ENCODE data around the gene PARP12. TPM values are rescaled to one million over a fixed set of nuclear protein-coding genes. Genes with fewer than 3 reads are reported as not detected.
A peak's percentile ranks its signal among the peaks of the same experiment; 100 is the strongest.

The PARP12 gene
- total RNA-seq, 2 donors from 2014 or later = 17.4 to 43.6 TPM

GRCh38 chr7:140053812-140054539, 8.8 kb downstream of the PARP12 start:
- H3K27ac Mint-ChIP-seq = peak overlapping the region; percentile 10
- peaks cover 66% of the 10 kb centered on the region for H3K36me3 Mint-ChIP-seq (ENCODE audit: low read depth)
- H3K27me3 Mint-ChIP-seq = no peaks in the 10 kb centered on the region
- peaks cover 20% of the 10 kb centered on the region for H3K4me1 Mint-ChIP-seq
- H3K9me3 Mint-ChIP-seq = no peaks in the 10 kb centered on the region
- H3K4me3 Mint-ChIP-seq = peak overlapping the region; percentile 18
- peak; percentile 42 for ATAC-seq (replicated peaks)

- H3K4me3 Mint-ChIP-seq = no peak overlapping the region
- H3K27ac Mint-ChIP-seq = no peak overlapping the region
- H3K36me3 Mint-ChIP-seq (ENCODE audit: low read depth) = peaks cover 72% of the 10 kb centered on the region
- H3K27me3 Mint-ChIP-seq = no peaks in the 10 kb centered on the region
- peaks cover 14% of the 10 kb centered on the region for H3K4me1 Mint-ChIP-seq
- no peaks in the 10 kb centered on the region for H3K9me3 Mint-ChIP-seq
- no peak for ATAC-seq (replicated peaks)
Measured at GRCh38 chr7:140051820-140052219, 10.9 kb downstream of the PARP12 start.

- Mint-ChIP-seq H3K36me3 (ENCODE audit: low read depth) (peaks cover 74% of the 10 kb centered on the region), H3K4me1 (peaks cover 10% of the 10 kb centered on the region), H3K9me3 (no peaks in the 10 kb centered on the region), H3K27ac (no peak overlapping the region), H3K4me3 (no peak overlapping the region), H3K27me3 (no peaks in the 10 kb centered on the region)
- no peak for ATAC-seq (replicated peaks)
Measured at GRCh38 chr7:140050100-140050499, 12.7 kb downstream of the PARP12 start.

GRCh38 chr7:140049339-140050024, 13.3 kb downstream of the PARP12 start:
- H3K36me3 Mint-ChIP-seq (ENCODE audit: low read depth) = peaks cover 74% of the 10 kb centered on the region
- ATAC-seq (replicated peaks) = no peak
- H3K4me3 Mint-ChIP-seq = no peak overlapping the region
- H3K27ac Mint-ChIP-seq = no peak overlapping the region
- no peaks in the 10 kb centered on the region for H3K9me3 Mint-ChIP-seq
- peaks cover 10% of the 10 kb centered on the region for H3K4me1 Mint-ChIP-seq
- no peaks in the 10 kb centered on the region for H3K27me3 Mint-ChIP-seq

- H3K4me3 Mint-ChIP-seq = no peak overlapping the region
- no peak overlapping the region for H3K27ac Mint-ChIP-seq
- peaks cover 74% of the 10 kb centered on the region for H3K36me3 Mint-ChIP-seq (ENCODE audit: low read depth)
- peaks cover 5% of the 10 kb centered on the region for H3K4me1 Mint-ChIP-seq
- no peaks in the 10 kb centered on the region for H3K27me3 Mint-ChIP-seq
- no peaks in the 10 kb centered on the region for H3K9me3 Mint-ChIP-seq
- no peak for ATAC-seq (replicated peaks)
Measured at GRCh38 chr7:140048989-140049338, 13.8 kb downstream of the PARP12 start.

GRCh38 chr7:140048138-140048537, 14.6 kb downstream of the PARP12 start:
- peaks cover 74% of the 10 kb centered on the region for H3K36me3 Mint-ChIP-seq (ENCODE audit: low read depth)
- no peaks in the 10 kb centered on the region for H3K9me3 Mint-ChIP-seq
- H3K27me3 Mint-ChIP-seq = no peaks in the 10 kb centered on the region
- no peak for ATAC-seq (replicated peaks)
- H3K4me1 Mint-ChIP-seq = peaks cover 5% of the 10 kb centered on the region
- no peak overlapping the region for H3K4me3 Mint-ChIP-seq
- peak overlapping the region; percentile 62 for H3K27ac Mint-ChIP-seq

- no peak for ATAC-seq (replicated peaks)
- H3K36me3 Mint-ChIP-seq (ENCODE audit: low read depth) = peaks cover 73% of the 10 kb centered on the region
- no peaks in the 10 kb centered on the region for H3K27me3 Mint-ChIP-seq
- H3K27ac Mint-ChIP-seq = no peak overlapping the region
- H3K4me3 Mint-ChIP-seq = no peak overlapping the region
- no peaks in the 10 kb centered on the region for H3K9me3 Mint-ChIP-seq
- peaks cover 5% of the 10 kb centered on the region for H3K4me1 Mint-ChIP-seq
Measured at GRCh38 chr7:140047197-140047596, 15.6 kb downstream of the PARP12 start.

- Mint-ChIP-seq H3K9me3 (no peaks in the 10 kb centered on the region), H3K36me3 (ENCODE audit: low read depth) (peaks cover 77% of the 10 kb centered on the region), H3K4me1 (peaks cover 5% of the 10 kb centered on the region), H3K27ac (no peak overlapping the region), H3K4me3 (no peak overlapping the region), H3K27me3 (no peaks in the 10 kb centered on the region)
- no peak for ATAC-seq (replicated peaks)
Measured at GRCh38 chr7:140045697-140046096, 17.1 kb downstream of the PARP12 start.

GRCh38 chr7:140044251-140044650, 18.5 kb downstream of the PARP12 start:
- Mint-ChIP-seq H3K4me3 (no peak overlapping the region), H3K9me3 (no peaks in the 10 kb centered on the region), H3K27ac (peak overlapping the region; percentile 49), H3K27me3 (no peaks in the 10 kb centered on the region), H3K4me1 (no peaks in the 10 kb centered on the region), H3K36me3 (ENCODE audit: low read depth) (peaks cover 87% of the 10 kb centered on the region)
- ATAC-seq (replicated peaks) = no peak

GRCh38 chr7:140042386-140042670, 20.4 kb downstream of the PARP12 start:
- Mint-ChIP-seq H3K9me3 (no peaks in the 10 kb centered on the region), H3K27ac (no peak overlapping the region), H3K4me1 (no peaks in the 10 kb centered on the region), H3K4me3 (no peak overlapping the region), H3K27me3 (no peaks in the 10 kb centered on the region), H3K36me3 (ENCODE audit: low read depth) (peaks cover 95% of the 10 kb centered on the region)
- no peak for ATAC-seq (replicated peaks)

GRCh38 chr7:140041659-140042385, 20.9 kb downstream of the PARP12 start:
- H3K36me3 Mint-ChIP-seq (ENCODE audit: low read depth) = peaks cover 95% of the 10 kb centered on the region
- no peaks in the 10 kb centered on the region for H3K4me1 Mint-ChIP-seq
- no peak overlapping the region for H3K4me3 Mint-ChIP-seq
- ATAC-seq (replicated peaks) = no peak
- no peaks in the 10 kb centered on the region for H3K9me3 Mint-ChIP-seq
- no peaks in the 10 kb centered on the region for H3K27me3 Mint-ChIP-seq
- peak overlapping the region; percentile 62 for H3K27ac Mint-ChIP-seq

- Mint-ChIP-seq H3K4me1 (peaks cover 12% of the 10 kb centered on the region), H3K36me3 (ENCODE audit: low read depth) (peaks cover 93% of the 10 kb centered on the region), H3K4me3 (no peak overlapping the region), H3K9me3 (no peaks in the 10 kb centered on the region), H3K27ac (peak overlapping the region; percentile 13), H3K27me3 (no peaks in the 10 kb centered on the region)
- no peak for ATAC-seq (replicated peaks)
Measured at GRCh38 chr7:140039896-140040295, 22.9 kb downstream of the PARP12 start.

GRCh38 chr7:140039066-140039465, 23.7 kb downstream of the PARP12 start:
- Mint-ChIP-seq H3K4me3 (no peak overlapping the region), H3K27me3 (no peaks in the 10 kb centered on the region), H3K27ac (peak overlapping the region; percentile 13), H3K36me3 (ENCODE audit: low read depth) (peaks cover 92% of the 10 kb centered on the region), H3K9me3 (no peaks in the 10 kb centered on the region), H3K4me1 (peaks cover 12% of the 10 kb centered on the region)
- no peak for ATAC-seq (replicated peaks)

GRCh38 chr7:140036224-140036962, 26.4 kb downstream of the PARP12 start:
- Mint-ChIP-seq H3K27me3 (no peaks in the 10 kb centered on the region), H3K9me3 (no peaks in the 10 kb centered on the region), H3K36me3 (ENCODE audit: low read depth) (peaks cover 80% of the 10 kb centered on the region), H3K4me3 (peak overlapping the region; percentile 17), H3K4me1 (peaks cover 16% of the 10 kb centered on the region), H3K27ac (peak overlapping the region; percentile 46)
- peak; percentile 77 for ATAC-seq (replicated peaks)
